Neural progenitor cell (in vitro differentiated cells): ENCODE data around the gene NTRK1. TPM values are rescaled to one million over a fixed set of nuclear protein-coding genes. Genes with fewer than 3 reads are reported as not detected.

ENCODE experiments used
- DNase-seq: peaks from one replicate; pipeline ENCODE4 v3.0.0-alpha.2; 2016; ENCODE audit warnings: low spot score
- H2AFZ ChIP-seq: fragments of 200-600 bp; sonication (generic); replicated peaks from 2 replicates; pipeline ENCODE4 v1.6.1; 2016; ENCODE audit warnings: antibody characterized with exemption
- H3F3A ChIP-seq: fragments of 200-600 bp; sonication (generic); 2 replicates; pipeline ENCODE4 v1.6.1; 2016; ENCODE audit warnings: antibody characterized with exemption, low read depth
- H3K27ac ChIP-seq: fragments of 200-600 bp; sonication (generic); 2 replicates; pipeline ENCODE4 v1.5.1; 2016; ENCODE audit warnings: mild to moderate bottlenecking
- H3K27me3 ChIP-seq: fragments of 200-600 bp; sonication (generic); 2 replicates; pipeline ENCODE4 v1.6.1; 2016; ENCODE audit warnings: mild to moderate bottlenecking, moderate library complexity
- H3K36me3 ChIP-seq: fragments of 200-600 bp; sonication (generic); 2 replicates; pipeline ENCODE4 v1.5.1; 2016
- H3K4me1 ChIP-seq: fragments of 200-600 bp; sonication (generic); 2 replicates; pipeline ENCODE4 v1.6.1; 2016; ENCODE audit warnings: mixed run types
- H3K4me2 ChIP-seq: fragments of 200-600 bp; sonication (generic); 2 replicates; pipeline ENCODE4 v1.6.1; 2016
- H3K4me3 ChIP-seq: fragments of 200-600 bp; sonication (generic); 2 replicates; pipeline ENCODE4 v1.5.1; 2016
- H3K79me2 ChIP-seq: fragments of 200-600 bp; sonication (generic); 2 replicates; pipeline ENCODE4 v1.6.1; 2016; ENCODE audit warnings: low read depth
- H3K9ac ChIP-seq: fragments of 200-600 bp; sonication (generic); 2 replicates; pipeline ENCODE4 v1.6.1; 2016
- H3K9me3 ChIP-seq: fragments of 200-600 bp; sonication (generic); 2 replicates; pipeline ENCODE4 v1.5.1; 2016; ENCODE audit warnings: low read depth
- H4K20me1 ChIP-seq: fragments of 200-600 bp; sonication (generic); 2 replicates; pipeline ENCODE4 v1.6.1; 2016; ENCODE audit warnings: low read depth
- H3K27ac Mint-ChIP-seq: 3 replicates; pipeline ENCODE4 v1.8.0; 2021; ENCODE audit warnings: mixed read lengths
- H3K27me3 Mint-ChIP-seq: 2 replicates; pipeline ENCODE4 v1.8.0; 2022; ENCODE audit warnings: low read depth, mild to moderate bottlenecking, inconsistent platforms, moderate library complexity, mixed read lengths; ENCODE audit not compliant: insufficient read depth
- H3K36me3 Mint-ChIP-seq: 3 replicates; pipeline ENCODE4 v1.8.0; 2021; ENCODE audit warnings: mixed read lengths
- H3K4me1 Mint-ChIP-seq: 3 replicates; pipeline ENCODE4 v1.8.0; 2021; ENCODE audit warnings: mixed read lengths
- H3K4me3 Mint-ChIP-seq: 3 replicates; pipeline ENCODE4 v1.8.0; 2021; ENCODE audit warnings: mild to moderate bottlenecking, moderate library complexity, mixed read lengths
- H3K9me3 Mint-ChIP-seq: 3 replicates; pipeline ENCODE4 v1.8.0; 2020; ENCODE audit warnings: mixed read lengths
- EZH2 ChIP-seq: fragments of 200-600 bp; sonication (generic); IDR thresholded peaks from 2 replicates; pipeline ENCODE4 v1.6.1; 2017; ENCODE audit warnings: antibody characterized with exemption, mild to moderate bottlenecking, moderate library complexity
- EZH2phosphoT487 ChIP-seq: fragments of 200-600 bp; sonication (generic); IDR thresholded peaks from 2 replicates; pipeline ENCODE4 v1.6.1; 2017; ENCODE audit warnings: antibody characterized with exemption
- total RNA-seq: library from RNA; depleted of rRNA; stranded (reverse); fragments of >200 nt; gene quantifications from 2 replicates; pipeline ENCODE4 v1.2.3, GENCODE V29; 2015; ENCODE audit warnings: low replicate concordance
- TF ChIP-seq, protein P1 (sequence below): fragments of 200-600 bp; sonication (generic); IDR thresholded peaks from 2 replicates; pipeline ENCODE4 v1.5.1; 2017; ENCODE audit warnings: antibody characterized with exemption, mild to moderate bottlenecking

Gene NTRK1
- total RNA-seq, 1 donor from 2014 or later = not detected

DNA sequence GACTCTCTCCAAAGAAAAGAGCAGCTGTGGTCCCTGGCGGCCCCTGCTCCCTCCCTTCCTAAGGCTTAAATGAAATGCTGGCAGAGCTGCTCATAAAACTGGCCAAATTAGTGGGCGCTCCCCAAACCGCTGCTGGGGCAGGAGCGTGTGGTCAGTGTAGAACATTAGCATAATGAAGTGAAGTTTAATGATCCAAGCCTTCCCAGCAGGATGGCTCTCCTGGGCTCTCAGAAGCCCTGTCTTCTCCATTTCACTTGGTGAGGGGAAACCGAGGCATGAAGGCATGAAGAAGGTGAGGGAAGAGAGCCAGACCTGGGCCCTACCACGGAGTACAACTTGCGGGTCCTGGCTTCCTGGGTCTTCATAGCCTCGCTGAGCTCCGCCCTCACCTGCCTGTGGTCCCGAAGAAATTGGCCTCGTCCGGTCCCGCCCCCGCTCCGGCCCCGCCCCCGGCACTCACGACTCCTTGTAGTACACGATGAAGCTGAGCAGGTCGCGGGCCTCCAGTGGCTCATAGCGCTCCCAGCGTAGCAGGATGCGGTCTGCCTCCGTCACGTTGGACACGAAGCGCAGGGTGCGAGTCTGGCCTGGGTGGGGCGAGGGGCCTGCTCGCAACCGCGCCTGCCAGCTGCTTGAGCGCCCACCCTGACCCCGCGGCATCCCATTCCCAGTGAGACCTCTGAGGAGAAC, 12.1 kb upstream of the NTRK1 start:
- Histone ChIP-seq H3K4me3 (peak overlapping the region; percentile 24), H3K4me2 (peak overlapping the region; percentile 68), H3K9me3 (no peaks in the 10 kb centered on the region), H4K20me1 (peaks cover 8% of the 10 kb centered on the region), H3K27me3 (peaks cover 100% of the 10 kb centered on the region), H3K27ac (no peak overlapping the region), H2AFZ (peak overlapping the region; percentile 69), H3K36me3 (no peaks in the 10 kb centered on the region), H3K4me1 (peaks cover 19% of the 10 kb centered on the region), H3F3A (no peaks in the 10 kb centered on the region), H3K79me2 (no peaks in the 10 kb centered on the region), H3K9ac (no peak overlapping the region)
- no peaks in the 10 kb centered on the region for H3K9me3 Mint-ChIP-seq
- no peak overlapping the region for H3K4me3 Mint-ChIP-seq
- peaks cover 22% of the 10 kb centered on the region for H3K4me1 Mint-ChIP-seq
- peak; percentile 58 for DNase-seq
- peaks cover 2% of the 10 kb centered on the region for H3K36me3 Mint-ChIP-seq
- no peak overlapping the region for H3K27ac Mint-ChIP-seq
- H3K27me3 Mint-ChIP-seq = peaks cover 78% of the 10 kb centered on the region
- no peak for TF ChIP-seq EZH2phosphoT487
- peak; percentile 90 for TF ChIP-seq EZH2
- TF ChIP-seq, protein P1, sequence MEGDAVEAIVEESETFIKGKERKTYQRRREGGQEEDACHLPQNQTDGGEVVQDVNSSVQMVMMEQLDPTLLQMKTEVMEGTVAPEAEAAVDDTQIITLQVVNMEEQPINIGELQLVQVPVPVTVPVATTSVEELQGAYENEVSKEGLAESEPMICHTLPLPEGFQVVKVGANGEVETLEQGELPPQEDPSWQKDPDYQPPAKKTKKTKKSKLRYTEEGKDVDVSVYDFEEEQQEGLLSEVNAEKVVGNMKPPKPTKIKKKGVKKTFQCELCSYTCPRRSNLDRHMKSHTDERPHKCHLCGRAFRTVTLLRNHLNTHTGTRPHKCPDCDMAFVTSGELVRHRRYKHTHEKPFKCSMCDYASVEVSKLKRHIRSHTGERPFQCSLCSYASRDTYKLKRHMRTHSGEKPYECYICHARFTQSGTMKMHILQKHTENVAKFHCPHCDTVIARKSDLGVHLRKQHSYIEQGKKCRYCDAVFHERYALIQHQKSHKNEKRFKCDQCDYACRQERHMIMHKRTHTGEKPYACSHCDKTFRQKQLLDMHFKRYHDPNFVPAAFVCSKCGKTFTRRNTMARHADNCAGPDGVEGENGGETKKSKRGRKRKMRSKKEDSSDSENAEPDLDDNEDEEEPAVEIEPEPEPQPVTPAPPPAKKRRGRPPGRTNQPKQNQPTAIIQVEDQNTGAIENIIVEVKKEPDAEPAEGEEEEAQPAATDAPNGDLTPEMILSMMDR = no peak

DNA sequence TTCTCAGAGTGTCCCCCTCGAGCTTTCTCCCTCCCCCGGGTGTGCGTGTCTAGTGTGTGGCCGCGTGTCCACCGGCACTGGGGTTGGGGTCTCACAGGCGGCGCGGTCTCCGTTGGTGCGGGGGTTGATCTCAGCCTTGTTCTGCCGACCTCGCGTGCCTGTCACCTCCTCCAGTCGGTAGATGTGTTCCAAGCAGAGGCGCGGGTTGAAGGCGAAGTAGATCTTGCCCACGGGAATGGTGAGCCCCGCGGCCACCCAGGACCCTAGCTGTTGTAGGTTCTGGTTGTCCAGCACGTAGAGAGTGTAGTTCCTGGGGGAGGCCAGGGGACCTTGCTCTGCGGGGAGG, 11.5 kb upstream of the NTRK1 start:
- H3K4me3 Mint-ChIP-seq = no peak overlapping the region
- Histone ChIP-seq H3K4me2 (peak overlapping the region; percentile 68), H3K79me2 (no peaks in the 10 kb centered on the region), H3K27ac (no peak overlapping the region), H3K36me3 (no peaks in the 10 kb centered on the region), H3K9ac (no peak overlapping the region), H3F3A (no peaks in the 10 kb centered on the region), H2AFZ (peak overlapping the region; percentile 69), H3K27me3 (peaks cover 100% of the 10 kb centered on the region), H3K9me3 (no peaks in the 10 kb centered on the region), H3K4me3 (peak overlapping the region; percentile 24), H4K20me1 (peaks cover 8% of the 10 kb centered on the region), H3K4me1 (peaks cover 19% of the 10 kb centered on the region)
- H3K4me1 Mint-ChIP-seq = peaks cover 22% of the 10 kb centered on the region
- no peak for DNase-seq
- peaks cover 74% of the 10 kb centered on the region for H3K27me3 Mint-ChIP-seq
- H3K9me3 Mint-ChIP-seq = no peaks in the 10 kb centered on the region
- TF ChIP-seq, protein P1 = no peak
- peak; percentile 54 for TF ChIP-seq EZH2
- no peaks in the 10 kb centered on the region for H3K36me3 Mint-ChIP-seq
- no peak overlapping the region for H3K27ac Mint-ChIP-seq

DNA sequence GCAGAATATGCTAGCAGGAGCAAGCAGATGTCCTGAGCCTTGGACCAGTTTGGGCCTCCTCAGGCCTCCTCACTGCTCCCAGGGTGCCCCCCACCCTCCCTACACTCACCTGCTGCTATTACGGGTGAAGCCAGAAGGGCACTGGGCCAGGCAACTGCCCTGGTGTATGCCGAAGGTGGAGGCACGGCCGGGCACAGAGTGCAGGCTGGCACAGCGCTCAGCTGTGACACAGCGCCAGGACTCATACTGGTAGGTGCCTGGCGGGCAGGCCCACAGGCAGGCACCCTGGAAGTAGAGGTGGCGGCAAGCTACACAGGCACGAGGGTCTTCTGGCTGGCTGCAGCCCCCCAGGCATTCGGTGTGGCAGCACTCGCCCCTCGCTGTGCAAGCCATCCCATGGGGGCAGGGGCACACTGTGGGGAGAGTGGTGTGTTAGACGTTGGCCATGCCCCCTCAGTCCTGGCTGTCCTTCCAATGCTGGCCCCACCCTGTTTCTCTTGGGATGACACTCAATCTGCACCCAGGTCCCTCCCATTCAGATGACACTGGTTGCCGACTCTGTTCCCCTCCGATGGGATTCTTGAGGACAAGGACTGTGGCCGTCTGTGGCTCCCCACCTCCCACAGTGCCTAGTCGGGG, 8.8 kb upstream of the NTRK1 start:
- Mint-ChIP-seq H3K36me3 (no peaks in the 10 kb centered on the region), H3K27ac (no peak overlapping the region), H3K4me3 (peak overlapping the region; percentile 33), H3K9me3 (no peaks in the 10 kb centered on the region), H3K4me1 (peaks cover 25% of the 10 kb centered on the region), H3K27me3 (peaks cover 58% of the 10 kb centered on the region)
- Histone ChIP-seq H3K79me2 (no peaks in the 10 kb centered on the region), H3K4me3 (no peak overlapping the region), H3K9ac (no peak overlapping the region), H3K4me2 (no peak overlapping the region), H3K9me3 (no peaks in the 10 kb centered on the region), H3K27ac (no peak overlapping the region), H3K4me1 (peaks cover 11% of the 10 kb centered on the region), H3K27me3 (peaks cover 100% of the 10 kb centered on the region), H4K20me1 (peaks cover 8% of the 10 kb centered on the region), H2AFZ (no peak overlapping the region), H3F3A (no peaks in the 10 kb centered on the region), H3K36me3 (no peaks in the 10 kb centered on the region)
- TF ChIP-seq EZH2phosphoT487 (no peak), EZH2 (no peak)
- TF ChIP-seq, protein P1 = no peak
- DNase-seq = no peak
